GM12801 (cell line): ENCODE results near the gene RGS1.

Experiments
- TF ChIP-seq, protein P1 (sequence below): IDR thresholded peaks from one replicate; pipeline ENCODE4 v1.5.1; 2011; ENCODE audit warnings: control low read depth; ENCODE audit not compliant: insufficient read length; ENCODE audit errors: extremely low read depth

RGS1 gene

DNA sequence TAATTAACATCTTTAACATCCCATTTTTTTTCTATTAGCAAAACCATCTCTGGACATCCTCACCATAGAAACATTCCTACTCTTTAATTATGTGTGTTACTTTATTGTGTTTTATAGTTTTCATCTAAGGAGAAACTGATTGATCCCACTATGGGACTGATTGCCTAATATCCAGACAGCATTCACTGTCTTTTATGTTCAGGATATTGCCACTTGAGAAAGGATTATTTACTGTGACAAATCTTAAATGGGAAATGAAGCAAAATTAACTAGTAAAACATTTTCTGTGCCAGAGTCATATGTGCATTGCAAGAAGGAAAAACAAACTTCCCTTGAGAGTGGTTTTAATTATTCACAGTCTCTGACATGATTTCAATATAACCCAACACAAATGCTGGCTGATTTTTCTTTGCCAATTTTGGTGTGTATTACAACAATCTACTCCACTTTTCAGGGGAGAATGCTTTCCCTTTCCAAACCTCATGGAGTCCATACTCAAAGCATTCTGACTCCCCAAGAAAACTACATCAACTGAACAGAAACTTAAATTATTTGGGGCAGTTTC lies 44.6 kb downstream of the RGS1 start:
- TF ChIP-seq, protein P1, sequence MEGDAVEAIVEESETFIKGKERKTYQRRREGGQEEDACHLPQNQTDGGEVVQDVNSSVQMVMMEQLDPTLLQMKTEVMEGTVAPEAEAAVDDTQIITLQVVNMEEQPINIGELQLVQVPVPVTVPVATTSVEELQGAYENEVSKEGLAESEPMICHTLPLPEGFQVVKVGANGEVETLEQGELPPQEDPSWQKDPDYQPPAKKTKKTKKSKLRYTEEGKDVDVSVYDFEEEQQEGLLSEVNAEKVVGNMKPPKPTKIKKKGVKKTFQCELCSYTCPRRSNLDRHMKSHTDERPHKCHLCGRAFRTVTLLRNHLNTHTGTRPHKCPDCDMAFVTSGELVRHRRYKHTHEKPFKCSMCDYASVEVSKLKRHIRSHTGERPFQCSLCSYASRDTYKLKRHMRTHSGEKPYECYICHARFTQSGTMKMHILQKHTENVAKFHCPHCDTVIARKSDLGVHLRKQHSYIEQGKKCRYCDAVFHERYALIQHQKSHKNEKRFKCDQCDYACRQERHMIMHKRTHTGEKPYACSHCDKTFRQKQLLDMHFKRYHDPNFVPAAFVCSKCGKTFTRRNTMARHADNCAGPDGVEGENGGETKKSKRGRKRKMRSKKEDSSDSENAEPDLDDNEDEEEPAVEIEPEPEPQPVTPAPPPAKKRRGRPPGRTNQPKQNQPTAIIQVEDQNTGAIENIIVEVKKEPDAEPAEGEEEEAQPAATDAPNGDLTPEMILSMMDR, result no peak

DNA sequence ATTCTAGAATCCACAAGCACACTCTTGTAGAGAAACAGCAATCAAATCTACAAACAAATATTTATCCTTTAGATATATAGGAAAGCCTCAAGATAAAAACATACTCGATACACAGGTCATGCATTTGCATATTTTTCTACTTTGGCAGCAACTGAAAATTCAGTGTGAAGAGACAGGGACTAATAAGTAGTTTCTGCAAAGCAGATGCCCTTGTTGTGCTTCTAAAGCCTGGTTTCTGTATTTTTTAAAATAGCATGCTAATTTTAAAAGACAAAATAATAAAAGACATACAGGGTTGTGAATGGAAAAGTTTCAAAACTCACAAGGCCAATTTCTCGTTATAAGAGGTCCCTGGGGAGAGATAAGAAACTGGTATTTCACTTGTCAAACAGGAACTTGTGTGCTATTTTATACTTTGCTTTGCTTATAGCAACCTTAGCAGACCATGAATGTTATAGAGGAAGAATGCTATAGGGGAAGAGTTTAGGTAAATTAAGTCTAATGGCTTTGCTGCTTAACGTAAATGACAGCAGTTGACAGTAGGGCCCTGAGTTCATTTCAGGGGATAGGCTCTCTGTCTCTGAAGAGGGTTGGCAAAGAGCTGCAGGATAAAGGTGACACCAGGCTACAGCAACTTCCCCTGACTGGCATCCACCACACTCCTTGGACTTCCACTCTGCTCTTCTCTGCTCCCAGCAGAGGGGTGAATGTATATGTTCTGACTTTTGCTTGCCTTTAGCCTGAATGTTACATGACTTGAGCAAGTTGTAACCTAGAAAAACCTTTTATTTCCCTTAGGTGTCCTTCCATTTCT lies 51.0 kb downstream of the RGS1 start:
- TF ChIP-seq, protein P1, result no peak

DNA sequence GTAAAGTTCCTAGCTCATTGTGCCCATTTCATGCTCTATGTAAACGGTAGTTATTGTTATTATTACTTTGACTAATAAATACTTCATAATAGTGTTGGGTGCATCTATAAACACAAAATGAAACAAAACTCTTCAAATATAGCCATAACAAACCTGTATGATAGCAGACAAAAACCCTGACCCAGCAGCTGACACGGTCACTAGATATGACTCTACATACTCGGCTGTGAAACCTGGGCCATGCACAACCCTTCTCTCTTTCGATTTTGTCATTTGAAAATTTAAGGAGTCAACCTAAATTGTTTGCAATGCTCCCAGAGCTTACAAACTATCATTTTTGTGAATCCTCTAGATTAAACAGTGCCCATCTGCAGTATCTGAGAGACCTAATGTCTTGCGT lies 52.3 kb downstream of the RGS1 start:
- TF ChIP-seq, protein P1, result no peak

DNA sequence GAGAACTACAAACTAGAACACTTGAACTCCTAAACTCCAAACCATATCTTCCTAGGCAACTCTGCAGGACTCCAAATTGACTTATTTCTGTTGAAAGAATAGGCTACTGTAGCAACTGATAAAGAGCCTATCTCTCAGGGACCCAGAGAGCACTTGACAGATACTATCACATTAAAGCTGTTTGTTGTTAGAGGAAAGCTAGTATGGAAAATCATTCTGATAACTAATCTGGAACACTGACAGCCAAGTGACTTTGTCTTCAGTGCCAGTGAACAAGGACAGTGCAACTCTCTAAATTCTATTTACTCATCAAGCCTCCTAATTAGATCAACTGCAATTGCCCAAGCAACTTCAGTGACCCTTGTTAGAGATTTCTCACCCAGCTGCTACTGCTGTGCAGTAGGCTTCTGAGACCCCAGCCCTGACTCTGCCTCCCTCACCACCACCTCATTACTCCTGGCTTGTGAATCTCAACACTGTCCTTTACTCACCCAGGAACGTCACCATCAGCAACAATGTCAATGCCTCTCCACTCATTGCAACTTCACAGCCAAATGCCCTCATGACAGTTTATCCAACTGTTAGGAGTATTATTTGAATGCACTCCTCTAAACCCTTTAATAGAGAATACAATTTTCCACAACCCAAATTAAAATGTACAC lies 53.0 kb downstream of the RGS1 start:
- TF ChIP-seq, protein P1, result no peak

DNA sequence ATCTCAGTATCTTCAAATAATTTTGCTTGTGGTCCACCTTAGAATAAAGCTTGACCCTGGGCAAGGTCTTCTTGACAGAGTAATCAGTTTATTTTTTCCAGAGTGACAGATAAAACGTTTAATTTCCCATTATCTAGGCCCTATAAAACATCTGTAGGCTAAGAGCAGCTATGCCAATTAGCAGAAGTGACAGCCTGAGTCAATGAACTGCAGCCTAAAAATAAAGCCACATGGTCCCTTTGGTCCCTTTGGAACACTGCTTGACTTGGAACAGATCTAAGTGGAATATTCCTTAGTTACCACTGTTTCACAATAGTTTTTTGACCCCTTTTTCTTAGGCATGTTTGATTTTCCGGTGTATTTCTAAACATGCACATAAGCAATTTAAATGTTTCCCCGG lies 54.0 kb downstream of the RGS1 start:
- TF ChIP-seq, protein P1, result no peak
